Caco-2 (cell line): ENCODE measurements around the gene ARID1A. TPM values are rescaled to one million over a fixed set of nuclear protein-coding genes. Genes with fewer than 3 reads are reported as not detected.

ENCODE experiments used
- BruUV-seq: library from RNA; stranded (reverse); fragments of 400-500 nt; replicated peaks from 2 replicates; lab custom pipeline; 2021; lab: Mats Ljungman, UMichigan
- CTCF ChIA-PET: fragments of 300-600 bp; sonication (Branson Sonifier 250); formaldehyde crosslinking; loops from one replicate; lab custom pipeline; 2022; ENCODE audit warnings: antibody characterized with exemption; lab: Charles Lee
- POLR2A ChIA-PET: fragments of 300-600 bp; sonication (Branson Sonifier 250); formaldehyde crosslinking; loops from one replicate; lab custom pipeline; 2022; ENCODE audit warnings: antibody characterized with exemption; lab: Charles Lee
- DNase-seq, 2 experiments: peaks; one replicate each; pipeline versions ENCODE4 v3.0.0 to v3.0.0-alpha.2; 2020 to 2022
- H3K27me3 ChIP-seq: replicated peaks from 2 replicates; pipeline ENCODE4 v1.6.0; 2011; ENCODE audit warnings: low read length; ENCODE audit not compliant: control insufficient read depth, insufficient read depth
- H3K36me3 ChIP-seq: 2 replicates; pipeline ENCODE4 v1.5.1; 2011; ENCODE audit warnings: low read length; ENCODE audit not compliant: control insufficient read depth, insufficient read depth
- H3K4me1 ChIP-seq: fragments of 250-450 bp; sonication (Bioruptor Pico); 2 replicates; pipeline ENCODE4 v1.5.1; 2020; ENCODE audit warnings: mild to moderate bottlenecking
- H3K4me3 ChIP-seq: 2 replicates; pipeline ENCODE4 v1.5.1; 2011; ENCODE audit warnings: low read depth, mild to moderate bottlenecking, control low read depth, low read length
- H3K9me3 ChIP-seq: fragments of 250-450 bp; sonication (Bioruptor Pico); 2 replicates; pipeline ENCODE4 v1.5.1; 2020; ENCODE audit warnings: mild to moderate bottlenecking, moderate library complexity
- H3K27ac Mint-ChIP-seq: one replicate; pipeline ENCODE4 v1.8.0; 2022; ENCODE audit warnings: mixed read lengths; ENCODE audit not compliant: unreplicated experiment
- H3K27me3 Mint-ChIP-seq: one replicate; pipeline ENCODE4 v1.8.0; 2022; ENCODE audit warnings: mixed read lengths; ENCODE audit not compliant: insufficient read depth, unreplicated experiment
- H3K36me3 Mint-ChIP-seq: one replicate; pipeline ENCODE4 v1.8.0; 2022; ENCODE audit warnings: mild to moderate bottlenecking, mixed read lengths; ENCODE audit not compliant: insufficient read depth, unreplicated experiment
- H3K4me1 Mint-ChIP-seq: one replicate; pipeline ENCODE4 v1.8.0; 2022; ENCODE audit warnings: low read depth, mixed read lengths; ENCODE audit not compliant: unreplicated experiment
- H3K4me3 Mint-ChIP-seq: one replicate; pipeline ENCODE4 v1.8.0; 2022; ENCODE audit warnings: mild to moderate bottlenecking, moderate library complexity, mixed read lengths; ENCODE audit not compliant: unreplicated experiment
- H3K9me3 Mint-ChIP-seq: one replicate; pipeline ENCODE4 v1.8.0; 2022; ENCODE audit warnings: mixed read lengths; ENCODE audit not compliant: unreplicated experiment
- CTCF ChIP-seq, 2 experiments: fragments of 200-600 bp in 1 of 2; IDR thresholded peaks; 1 replicate in 1 of 2; 2 replicates in 1 of 2; pipeline versions ENCODE4 v1.5.1 to v1.8.0; 2011 to 2022; ENCODE audit warnings: antibody characterized with exemption in 1 of 2, control low read depth in 1 of 2, inconsistent platforms in 1 of 2, low read depth in 1 of 2, low read length in 1 of 2, mild to moderate bottlenecking in 1 of 2, moderate library complexity in 1 of 2; ENCODE audit not compliant: insufficient read depth in 1 of 2, severe bottlenecking in 1 of 2, unreplicated experiment in 1 of 2
- intact Hi-C: fragments of 100-400 bp; cut with micrococcal nuclease; formaldehyde crosslinking; loops from one replicate; pipeline ENCODE4 v1.10.0; 2022; ENCODE audit not compliant: unreplicated experiment
- total RNA-seq: library from RNA; stranded (reverse); gene quantifications from 2 replicates; pipeline ENCODE4 v1.2.3, GENCODE V29; 2022

The ARID1A gene
- total RNA-seq, 1 experiment from 2014 or later = 66.5 TPM

- H3K27me3 ChIP-seq = no peaks in the 10 kb centered on the region
- H3K4me3 ChIP-seq = peak overlapping the region; percentile 73
- peaks cover 47% of the 10 kb centered on the region for H3K4me1 ChIP-seq
- H3K27me3 Mint-ChIP-seq = no peaks in the 10 kb centered on the region
- H3K9me3 ChIP-seq = no peaks in the 10 kb centered on the region
- no peak overlapping the region for H3K27ac Mint-ChIP-seq
- DNase-seq = peak in 1 of 2 experiments; percentile 36
- no peaks in the 10 kb centered on the region for H3K9me3 Mint-ChIP-seq
- H3K36me3 ChIP-seq = no peaks in the 10 kb centered on the region
- H3K4me3 Mint-ChIP-seq = no peak overlapping the region
- TF ChIP-seq CTCF (IDR thresholded peaks at IDR 0.05; ENCODE audit: insufficient read depth in 1 of 2, low read depth in 1 of 2, low read length in 1 of 2, severe bottlenecking in 1 of 2, unreplicated experiment in 1 of 2) = no peak
- ChIA-PET POLR2A (interaction anchor here (0.9 to 1.1 kb wide), 2 partner anchors 61 to 89 kb away, joined by 4 to 7 read pairs; no protein-coding TSS in a partner anchor), CTCF (interaction anchor here (1.4 kb wide), 1 partner anchor 92 kb away, joined by 3 read pairs; the partner anchor contains the start of gene PIGV)
- intact Hi-C loops = loop anchor here (5.0 to 10.0 kb wide), 2 partner anchors 169 to 296 kb away; partner anchors contain the start of genes SFN and TRNP1
- H3K4me1 Mint-ChIP-seq = peaks cover 17% of the 10 kb centered on the region
- H3K36me3 Mint-ChIP-seq = peaks cover 35% of the 10 kb centered on the region
- BruUV-seq = no TSS peak
Measured at GRCh38 chr1:26696119-26696653, 371 bp downstream of the ARID1A start.

DNA sequence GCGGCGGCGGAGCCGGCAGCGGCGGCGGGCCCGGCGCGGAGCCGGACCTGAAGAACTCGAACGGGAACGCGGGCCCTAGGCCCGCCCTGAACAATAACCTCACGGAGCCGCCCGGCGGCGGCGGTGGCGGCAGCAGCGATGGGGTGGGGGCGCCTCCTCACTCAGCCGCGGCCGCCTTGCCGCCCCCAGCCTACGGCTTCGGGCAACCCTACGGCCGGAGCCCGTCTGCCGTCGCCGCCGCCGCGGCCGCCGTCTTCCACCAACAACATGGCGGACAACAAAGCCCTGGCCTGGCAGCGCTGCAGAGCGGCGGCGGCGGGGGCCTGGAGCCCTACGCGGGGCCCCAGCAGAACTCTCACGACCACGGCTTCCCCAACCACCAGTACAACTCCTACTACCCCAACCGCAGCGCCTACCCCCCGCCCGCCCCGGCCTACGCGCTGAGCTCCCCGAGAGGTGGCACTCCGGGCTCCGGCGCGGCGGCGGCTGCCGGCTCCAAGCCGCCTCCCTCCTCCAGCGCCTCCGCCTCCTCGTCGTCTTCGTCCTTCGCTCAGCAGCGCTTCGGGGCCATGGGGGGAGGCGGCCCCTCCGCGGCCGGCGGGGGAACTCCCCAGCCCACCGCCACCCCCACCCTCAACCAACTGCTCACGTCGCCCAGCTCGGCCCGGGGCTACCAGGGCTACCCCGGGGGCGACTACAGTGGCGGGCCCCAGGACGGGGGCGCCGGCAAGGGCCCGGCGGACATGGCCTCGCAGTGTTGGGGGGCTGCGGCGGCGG, 1.0 kb downstream of the ARID1A start:
- no peak overlapping the region for H3K4me3 Mint-ChIP-seq
- BruUV-seq = no TSS peak

More for the DNA sequence above, 1.0 kb downstream of the ARID1A start:
- H3K36me3 Mint-ChIP-seq = peaks cover 35% of the 10 kb centered on the region
- H3K4me1 ChIP-seq = peaks cover 50% of the 10 kb centered on the region
- H3K9me3 Mint-ChIP-seq = no peaks in the 10 kb centered on the region
- intact Hi-C loops = loop anchor here (5.0 to 10.0 kb wide), 2 partner anchors 168 to 295 kb away; partner anchors contain the start of genes SFN and TRNP1
- no peak overlapping the region for H3K27ac Mint-ChIP-seq
- no peaks in the 10 kb centered on the region for H3K36me3 ChIP-seq
- H3K4me1 Mint-ChIP-seq = peaks cover 17% of the 10 kb centered on the region
- peak; percentile 44 to 52 for DNase-seq
- no peaks in the 10 kb centered on the region for H3K9me3 ChIP-seq
- TF ChIP-seq CTCF (IDR thresholded peaks at IDR 0.05; ENCODE audit: insufficient read depth in 1 of 2, low read depth in 1 of 2, low read length in 1 of 2, severe bottlenecking in 1 of 2, unreplicated experiment in 1 of 2) = no peak
- H3K27me3 ChIP-seq = no peaks in the 10 kb centered on the region
- H3K27me3 Mint-ChIP-seq = no peaks in the 10 kb centered on the region
- ChIA-PET CTCF (interaction anchor here (1.2 to 1.4 kb wide), 2 partner anchors 20 to 91 kb away, joined by 3 to 5 read pairs; partner anchors contain the start of gene PIGV), POLR2A (interaction anchor here (0.5 to 1.1 kb wide), 4 partner anchors 15 to 88 kb away, joined by 4 to 8 read pairs (median 8); no protein-coding TSS in a partner anchor)
- peak overlapping the region; percentile 73 for H3K4me3 ChIP-seq
